MCF 10A (cell line): ENCODE results near the gene SNRPD1. TPM values are rescaled to one million over a fixed set of nuclear protein-coding genes. Genes with fewer than 3 reads are reported as not detected.
A peak's percentile ranks its signal among the peaks of the same experiment; 100 is the strongest.

Experiments used
- BruUV-seq: library from RNA; stranded (reverse); fragments of 400-500 nt; replicated peaks from 2 replicates; lab custom pipeline; 2021; lab: Mats Ljungman, UMichigan
- CTCF ChIA-PET: fragments of 300-600 bp; sonication (Branson Sonifier 250); formaldehyde crosslinking; extraction: SDS; loops from one replicate; lab custom pipeline; 2021; ENCODE audit warnings: antibody characterized with exemption, inconsistent platforms; lab: Yijun Ruan, JAX
- POLR2A ChIA-PET: fragments of 300-600, 350-650 bp; sonication (Branson Sonifier 250); formaldehyde crosslinking; extraction: SDS; loops from one replicate; lab custom pipeline; 2020; ENCODE audit warnings: antibody characterized with exemption, inconsistent platforms; lab: Yijun Ruan, JAX
- DNase-seq: peaks from one replicate; pipeline ENCODE4 v3.0.0-alpha.2; 2018; ENCODE audit not compliant: unreplicated experiment
- H3K27ac Mint-ChIP-seq: one replicate; pipeline ENCODE4 v1.8.0; 2022; ENCODE audit warnings: mild to moderate bottlenecking, low read depth, mixed read lengths; ENCODE audit not compliant: unreplicated experiment
- H3K27me3 Mint-ChIP-seq: one replicate; pipeline ENCODE4 v1.8.0; 2022; ENCODE audit warnings: mixed read lengths; ENCODE audit not compliant: insufficient read depth, unreplicated experiment
- H3K36me3 Mint-ChIP-seq: one replicate; pipeline ENCODE4 v1.8.0; 2022; ENCODE audit warnings: mild to moderate bottlenecking, moderate library complexity, mixed read lengths; ENCODE audit not compliant: insufficient read depth, unreplicated experiment
- H3K4me1 Mint-ChIP-seq: one replicate; pipeline ENCODE4 v1.8.0; 2022; ENCODE audit warnings: mixed read lengths; ENCODE audit not compliant: insufficient read depth, unreplicated experiment
- H3K4me3 Mint-ChIP-seq: one replicate; pipeline ENCODE4 v1.8.0; 2022; ENCODE audit warnings: mild to moderate bottlenecking, moderate library complexity, mixed read lengths; ENCODE audit not compliant: unreplicated experiment
- H3K9me3 Mint-ChIP-seq: one replicate; pipeline ENCODE4 v1.8.0; 2022; ENCODE audit warnings: mixed read lengths; ENCODE audit not compliant: unreplicated experiment
- intact Hi-C: fragments of 100-400 bp; cut with micrococcal nuclease; formaldehyde crosslinking; loops from 2 replicates; pipeline ENCODE4 v1.14.1; 2022
- total RNA-seq: library from RNA; stranded (reverse); gene quantifications from 2 replicates; pipeline ENCODE4 v1.2.3, GENCODE V29; 2022
- TF ChIP-seq, protein P1 (sequence below): fragments of 200-600 bp; IDR thresholded peaks from one replicate; pipeline ENCODE4 v1.8.0; 2022; ENCODE audit warnings: antibody characterized with exemption, mild to moderate bottlenecking; ENCODE audit not compliant: unreplicated experiment

SNRPD1 gene
- total RNA-seq, 1 experiment from 2014 or later = 108 TPM

DNA sequence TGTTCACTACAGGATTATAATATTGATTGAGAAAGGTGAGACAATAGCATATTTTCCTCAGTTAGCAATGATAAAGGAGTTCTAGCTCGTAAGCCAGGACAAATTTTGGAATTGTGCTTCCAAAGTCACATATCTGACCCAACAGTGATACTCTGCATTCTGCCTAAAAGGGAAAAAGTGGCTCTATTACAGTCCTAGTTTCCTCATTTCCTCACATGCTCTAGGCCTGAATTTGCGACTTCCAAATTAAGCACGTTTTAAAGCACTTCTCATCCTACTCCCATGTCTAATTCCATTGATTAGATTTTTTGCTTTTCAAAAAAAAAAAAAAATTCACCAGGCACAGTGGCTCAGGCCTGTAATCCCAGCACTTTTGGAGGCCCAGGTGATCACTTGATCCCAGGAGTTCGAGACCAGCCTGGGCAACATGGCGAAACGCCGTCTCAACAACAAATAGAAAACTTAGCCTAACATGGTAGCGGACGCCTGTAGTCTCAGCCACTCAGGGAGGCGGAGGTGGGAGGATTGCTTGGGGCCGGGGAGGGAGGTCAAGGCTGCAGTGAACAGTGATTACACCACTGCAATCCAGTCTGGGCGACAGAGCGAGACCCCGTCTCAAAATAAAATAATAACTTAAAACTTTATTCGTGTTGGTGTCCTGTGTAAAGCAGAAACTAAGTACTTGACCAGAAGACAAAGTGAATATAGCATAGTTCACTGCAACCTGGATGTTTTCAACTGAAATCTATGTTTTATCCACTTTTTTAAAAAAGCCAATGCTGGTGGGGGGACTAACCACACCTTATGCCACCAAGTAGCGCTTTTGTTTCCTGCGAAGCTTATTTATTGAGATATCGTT, 13.2 kb upstream of the SNRPD1 start:
- H3K27me3 Mint-ChIP-seq = no peaks in the 10 kb centered on the region
- peak overlapping the region; percentile 99 for H3K27ac Mint-ChIP-seq
- peaks cover 5% of the 10 kb centered on the region for H3K4me1 Mint-ChIP-seq
- H3K9me3 Mint-ChIP-seq = no peaks in the 10 kb centered on the region
- peak; percentile 22 for DNase-seq
- ChIA-PET CTCF (interaction anchor here (0.6 to 3.1 kb wide), 6 partner anchors 12 to 345 kb away, joined by 3 to 64 read pairs (median 4); partner anchors contain the start of gene SNRPD1), POLR2A (interaction anchor here (0.6 to 3.2 kb wide), 12 partner anchors 9 to 550 kb away, joined by 3 to 129 read pairs (median 10); partner anchors contain the start of genes ABHD3, MIB1, ROCK1 and SNRPD1)
- H3K4me3 Mint-ChIP-seq = peak overlapping the region; percentile 99
- intact Hi-C loops = no loop called here
- H3K36me3 Mint-ChIP-seq = peaks cover 16% of the 10 kb centered on the region
- TF ChIP-seq, protein P1, sequence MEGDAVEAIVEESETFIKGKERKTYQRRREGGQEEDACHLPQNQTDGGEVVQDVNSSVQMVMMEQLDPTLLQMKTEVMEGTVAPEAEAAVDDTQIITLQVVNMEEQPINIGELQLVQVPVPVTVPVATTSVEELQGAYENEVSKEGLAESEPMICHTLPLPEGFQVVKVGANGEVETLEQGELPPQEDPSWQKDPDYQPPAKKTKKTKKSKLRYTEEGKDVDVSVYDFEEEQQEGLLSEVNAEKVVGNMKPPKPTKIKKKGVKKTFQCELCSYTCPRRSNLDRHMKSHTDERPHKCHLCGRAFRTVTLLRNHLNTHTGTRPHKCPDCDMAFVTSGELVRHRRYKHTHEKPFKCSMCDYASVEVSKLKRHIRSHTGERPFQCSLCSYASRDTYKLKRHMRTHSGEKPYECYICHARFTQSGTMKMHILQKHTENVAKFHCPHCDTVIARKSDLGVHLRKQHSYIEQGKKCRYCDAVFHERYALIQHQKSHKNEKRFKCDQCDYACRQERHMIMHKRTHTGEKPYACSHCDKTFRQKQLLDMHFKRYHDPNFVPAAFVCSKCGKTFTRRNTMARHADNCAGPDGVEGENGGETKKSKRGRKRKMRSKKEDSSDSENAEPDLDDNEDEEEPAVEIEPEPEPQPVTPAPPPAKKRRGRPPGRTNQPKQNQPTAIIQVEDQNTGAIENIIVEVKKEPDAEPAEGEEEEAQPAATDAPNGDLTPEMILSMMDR = no peak
- BruUV-seq = no TSS peak

DNA sequence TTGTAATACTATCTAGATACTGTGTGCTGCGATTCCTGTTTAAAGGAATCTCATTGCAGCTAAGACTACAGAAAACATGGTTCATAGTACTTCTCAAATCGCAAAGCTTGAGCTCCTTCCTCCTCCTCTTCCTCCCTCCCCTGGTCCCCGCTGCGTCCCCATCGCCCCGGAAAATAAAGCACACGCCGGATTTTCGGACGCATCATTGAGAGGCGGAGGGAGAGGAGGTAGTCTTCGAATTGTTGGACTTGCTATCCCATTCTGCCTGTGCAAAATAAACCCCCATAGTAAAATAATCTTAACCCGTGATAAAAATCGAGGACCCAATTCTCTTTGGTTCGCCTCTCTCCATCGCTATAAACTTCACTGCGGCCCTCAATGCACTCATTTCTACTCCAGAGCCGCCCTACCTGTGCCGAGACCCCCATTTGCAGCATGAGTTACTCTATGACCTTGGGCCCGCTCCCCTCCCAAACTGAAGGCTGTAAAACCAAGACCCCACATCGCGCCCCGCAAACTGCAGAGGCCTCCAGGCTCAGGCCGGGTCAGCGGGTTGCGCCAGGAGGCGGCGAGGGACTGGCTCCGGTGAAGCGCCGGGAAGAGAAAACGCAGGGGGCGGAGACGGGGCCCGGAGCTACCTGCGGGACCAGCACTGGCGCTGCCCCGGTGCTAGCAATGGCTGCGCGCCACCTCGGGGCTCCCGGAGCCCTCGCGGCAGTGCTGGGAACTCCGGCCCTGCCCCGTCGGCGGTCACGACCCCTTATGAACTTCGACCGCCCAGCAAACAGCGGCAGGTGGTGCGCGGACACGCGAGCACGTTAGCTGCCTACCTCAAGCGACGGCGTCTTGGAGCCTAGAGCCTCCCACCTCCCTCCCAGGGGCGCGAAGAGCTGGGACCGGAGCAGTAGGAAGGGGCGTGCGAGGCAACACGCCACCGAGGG, 12.3 kb upstream of the SNRPD1 start:
- TF ChIP-seq, protein P1 = no peak
- DNase-seq = peak; percentile 57
- Mint-ChIP-seq H3K9me3 (no peaks in the 10 kb centered on the region), H3K27me3 (no peaks in the 10 kb centered on the region), H3K4me3 (peak overlapping the region; percentile 99), H3K27ac (peak overlapping the region; percentile 99), H3K4me1 (peaks cover 5% of the 10 kb centered on the region), H3K36me3 (peaks cover 11% of the 10 kb centered on the region)
- intact Hi-C loops = loop anchor here (1.0 to 10.0 kb wide), 4 partner anchors 12 to 405 kb away; partner anchors contain the start of genes MIB1 and SNRPD1
- ChIA-PET CTCF (interaction anchor here (0.6 to 3.1 kb wide), 23 partner anchors 10 to 413 kb away, joined by 3 to 64 read pairs (median 3); partner anchors contain the start of gene SNRPD1), POLR2A (interaction anchor here (0.6 to 3.2 kb wide), 34 partner anchors 10 to 551 kb away, joined by 3 to 129 read pairs (median 4); partner anchors contain the start of genes ABHD3, GREB1L, MIB1 and ROCK1)
- BruUV-seq = TSS peak; percentile 33

- TF ChIP-seq, protein P1 = peak; percentile 99
- POLR2A ChIA-PET = interaction anchor here (0.5 to 3.2 kb wide), 35 partner anchors 10 to 851 kb away, joined by 3 to 129 read pairs (median 3); partner anchors contain the start of genes ABHD3, GREB1L, MIB1 and ROCK1
- H3K4me3 Mint-ChIP-seq = peak within 1 kb of the TSS; percentile 99
- peak; percentile 98 for DNase-seq
- no peaks in the 10 kb centered on the region for H3K9me3 Mint-ChIP-seq
- H3K36me3 Mint-ChIP-seq = peaks cover 11% of the 10 kb centered on the region
- H3K27ac Mint-ChIP-seq = peak within 1 kb of the TSS; percentile 99
- peaks cover 5% of the 10 kb centered on the region for H3K4me1 Mint-ChIP-seq
- CTCF ChIA-PET = interaction anchor here (0.6 to 3.1 kb wide), 27 partner anchors 10 to 654 kb away, joined by 3 to 64 read pairs (median 3); partner anchors contain the start of gene SNRPD1
- BruUV-seq = TSS peak; percentile 73
- intact Hi-C loops = loop anchor here (1.0 to 10.0 kb wide), 4 partner anchors 12 to 406 kb away; partner anchors contain the start of genes MIB1 and SNRPD1
- no peaks in the 10 kb centered on the region for H3K27me3 Mint-ChIP-seq
Measured at GRCh38 chr18:21600526-21601410, 11.3 kb upstream of the SNRPD1 start, which contains the start of gene ESCO1. ESCO1 (minus strand) TSS chr18:21600704; CDS start chr18:21574843, 25,861 bp downstream.
